ENCODE results near the gene EFCAB8. TPM values are rescaled to one million over a fixed set of nuclear protein-coding genes. Genes with fewer than 3 reads are reported as not detected.
"Not testable (repeated sequence)": the region's sequence is repeated elsewhere in the genome, so short reads cannot be mapped to it uniquely, and the experiment has no call there.

The EFCAB8 gene
- total RNA-seq, 1 experiment from 2014 or later = not detected

GRCh38 chr20:32861446-32861845 lies 2.7 kb downstream of the EFCAB8 start:
- Histone ChIP-seq H3K9ac (ENCODE audit: low read length) (no peak overlapping the region), H3K4me3 (ENCODE audit: low read length) (no peak overlapping the region), H3K9me3 (ENCODE audit: low read length) (no peaks in the 10 kb centered on the region), H3K27me3 (ENCODE audit: low read length) (no peaks in the 10 kb centered on the region), H4K20me1 (ENCODE audit: low read length) (no peaks in the 10 kb centered on the region), H2AFZ (ENCODE audit: low read length) (no peak overlapping the region), H3K4me2 (ENCODE audit: low read length) (no peak overlapping the region), H3F3A (ENCODE audit: low read length, unreplicated experiment) (no peaks in the 10 kb centered on the region), H3K4me1 (ENCODE audit: insufficient read depth, low read length) (no peaks in the 10 kb centered on the region), H3K79me2 (ENCODE audit: low read length) (no peaks in the 10 kb centered on the region), H3K36me3 (ENCODE audit: low read depth, low read length) (no peaks in the 10 kb centered on the region), H3K9me2 (replicated peaks; ENCODE audit: low read length) (no peaks in the 10 kb centered on the region), H3K27ac (ENCODE audit: low read length) (no peak overlapping the region)
- ChIA-PET CTCF (no interaction called here), POLR2A (ENCODE audit: unreplicated experiment) (no interaction called here)
- no peak for DNase-seq
- intact Hi-C loops (cut with micrococcal nuclease) = no loop called here
- TF ChIP-seq EZH2phosphoT487 (IDR thresholded peaks at IDR 0.05; ENCODE audit: borderline replicate concordance, low read length) (no peak), CTCF (conservative IDR thresholded peaks at IDR 0.05; ENCODE audit: low read depth, low read length) (no peak), EZH2 (IDR thresholded peaks at IDR 0.05; ENCODE audit: low read length, unreplicated experiment) (no peak)
- no TSS peak for BruUV-seq (replicated peaks)
- no peak for ATAC-seq

DNA sequence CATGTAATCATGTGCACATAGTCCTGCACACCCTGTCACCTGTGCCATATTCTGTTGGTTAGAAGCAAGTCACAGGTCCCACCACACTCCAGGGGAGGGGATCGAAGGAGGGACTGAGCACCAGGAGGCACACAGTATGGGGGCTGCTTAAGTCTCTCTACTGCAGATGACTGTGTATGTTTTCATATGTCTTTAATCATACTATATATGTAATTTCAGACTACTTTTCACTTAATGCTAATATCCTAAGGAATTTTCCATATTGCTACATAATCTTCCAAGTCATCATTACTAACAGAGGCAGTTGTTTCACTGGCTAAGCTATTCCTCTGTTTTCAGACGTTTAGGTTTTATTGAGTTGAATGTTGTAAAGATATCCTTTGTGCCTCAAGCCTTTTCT lies 10.8 kb downstream of the EFCAB8 start:
- H3K9me3 ChIP-seq (ENCODE audit: low read length) = no peaks in the 10 kb centered on the region
- ChIA-PET POLR2A (ENCODE audit: unreplicated experiment) (no interaction called here), CTCF (no interaction called here)
- no peaks in the 10 kb centered on the region for H3K27me3 ChIP-seq (ENCODE audit: low read length)
- H2AFZ ChIP-seq (ENCODE audit: low read length) = no peak overlapping the region
- no TSS peak for BruUV-seq (replicated peaks)
- DNase-seq (no peak), ATAC-seq (no peak)
- H3K36me3 ChIP-seq (ENCODE audit: low read depth, low read length) = no peaks in the 10 kb centered on the region
- intact Hi-C loops (cut with micrococcal nuclease) = no loop called here
- no peak overlapping the region for H3K4me3 ChIP-seq (ENCODE audit: low read length)
- no peak overlapping the region for H3K4me2 ChIP-seq (ENCODE audit: low read length)
- H3K27ac ChIP-seq (ENCODE audit: low read length) = no peak overlapping the region
- H3K79me2 ChIP-seq (ENCODE audit: low read length) = no peaks in the 10 kb centered on the region
- H3F3A ChIP-seq (ENCODE audit: low read length, unreplicated experiment) = no peaks in the 10 kb centered on the region
- H3K9me2 ChIP-seq (replicated peaks; ENCODE audit: low read length) = no peaks in the 10 kb centered on the region
- no peaks in the 10 kb centered on the region for H4K20me1 ChIP-seq (ENCODE audit: low read length)
- no peaks in the 10 kb centered on the region for H3K4me1 ChIP-seq (ENCODE audit: insufficient read depth, low read length)
- H3K9ac ChIP-seq (ENCODE audit: low read length) = no peak overlapping the region
- no peak for TF ChIP-seq EZH2phosphoT487 (IDR thresholded peaks at IDR 0.05; ENCODE audit: borderline replicate concordance, low read length)
- TF ChIP-seq CTCF (conservative IDR thresholded peaks at IDR 0.05; ENCODE audit: low read depth, low read length) = no peak
- TF ChIP-seq EZH2 (IDR thresholded peaks at IDR 0.05; ENCODE audit: low read length, unreplicated experiment) = no peak

- intact Hi-C loops (cut with micrococcal nuclease); H3K79me2 ChIP-seq (ENCODE audit: low read length); H3K9me2 ChIP-seq (replicated peaks; ENCODE audit: low read length); CTCF ChIA-PET; H4K20me1 ChIP-seq (ENCODE audit: low read length); H3K4me2 ChIP-seq (ENCODE audit: low read length); H3K9ac ChIP-seq (ENCODE audit: low read length); ATAC-seq; DNase-seq; H3F3A ChIP-seq (ENCODE audit: low read length, unreplicated experiment); H2AFZ ChIP-seq (ENCODE audit: low read length); H3K27ac ChIP-seq (ENCODE audit: low read length); H3K27me3 ChIP-seq (ENCODE audit: low read length); POLR2A ChIA-PET (ENCODE audit: unreplicated experiment); H3K9me3 ChIP-seq (ENCODE audit: low read length); BruUV-seq (replicated peaks); H3K4me3 ChIP-seq (ENCODE audit: low read length); H3K36me3 ChIP-seq (ENCODE audit: low read depth, low read length); H3K4me1 ChIP-seq (ENCODE audit: insufficient read depth, low read length): not testable (repeated sequence)
These were observed 11.8 kb downstream of the EFCAB8 start for GRCh38 chr20:32870526-32870925.
